ENCODE results near the gene GPC5.

Gene GPC5

GRCh38 chr13:92547266-92547665 lies 1148.8 kb downstream of the GPC5 start:
- TF ChIP-seq POLR2AphosphoS5 (IDR thresholded peaks at IDR 0.05; ENCODE audit: low read depth, low read length) (no peak), SIN3A (IDR thresholded peaks at IDR 0.05; ENCODE audit: borderline replicate concordance, insufficient read depth, low read length) (no peak), TAF1 (IDR thresholded peaks at IDR 0.05; ENCODE audit: borderline replicate concordance, insufficient read depth, low read length) (no peak), FOXP2 (optimal IDR thresholded peaks at IDR 0.05; ENCODE audit: borderline replicate concordance, extremely low read depth, extremely low read length, insufficient read depth) (no peak), REST (IDR thresholded peaks at IDR 0.05; ENCODE audit: insufficient read depth in 1 of 2, low read depth in 2 of 2, low read length in 2 of 2) (no peak)

- TF ChIP-seq TAF1 (IDR thresholded peaks at IDR 0.05; ENCODE audit: borderline replicate concordance, insufficient read depth, low read length) (no peak), POLR2AphosphoS5 (IDR thresholded peaks at IDR 0.05; ENCODE audit: low read depth, low read length) (no peak), FOXP2 (optimal IDR thresholded peaks at IDR 0.05; ENCODE audit: borderline replicate concordance, extremely low read depth, extremely low read length, insufficient read depth) (no peak), REST (IDR thresholded peaks at IDR 0.05; ENCODE audit: insufficient read depth in 1 of 2, low read depth in 2 of 2, low read length in 2 of 2) (no peak), SIN3A (IDR thresholded peaks at IDR 0.05; ENCODE audit: borderline replicate concordance, insufficient read depth, low read length) (no peak)
Observed at GRCh38 chr13:92549276-92549675, 1150.9 kb downstream of the GPC5 start.

- no peak for TF ChIP-seq FOXP2 (optimal IDR thresholded peaks at IDR 0.05; ENCODE audit: borderline replicate concordance, extremely low read depth, extremely low read length, insufficient read depth)
- TF ChIP-seq POLR2AphosphoS5 (IDR thresholded peaks at IDR 0.05; ENCODE audit: low read depth, low read length) = no peak
- no peak for TF ChIP-seq TAF1 (IDR thresholded peaks at IDR 0.05; ENCODE audit: borderline replicate concordance, insufficient read depth, low read length)
- no peak for TF ChIP-seq REST (IDR thresholded peaks at IDR 0.05; ENCODE audit: insufficient read depth in 1 of 2, low read depth in 2 of 2, low read length in 2 of 2)
- TF ChIP-seq SIN3A (IDR thresholded peaks at IDR 0.05; ENCODE audit: borderline replicate concordance, insufficient read depth, low read length) = no peak
Observed at GRCh38 chr13:92553470-92554114, 1155.2 kb downstream of the GPC5 start.

DNA sequence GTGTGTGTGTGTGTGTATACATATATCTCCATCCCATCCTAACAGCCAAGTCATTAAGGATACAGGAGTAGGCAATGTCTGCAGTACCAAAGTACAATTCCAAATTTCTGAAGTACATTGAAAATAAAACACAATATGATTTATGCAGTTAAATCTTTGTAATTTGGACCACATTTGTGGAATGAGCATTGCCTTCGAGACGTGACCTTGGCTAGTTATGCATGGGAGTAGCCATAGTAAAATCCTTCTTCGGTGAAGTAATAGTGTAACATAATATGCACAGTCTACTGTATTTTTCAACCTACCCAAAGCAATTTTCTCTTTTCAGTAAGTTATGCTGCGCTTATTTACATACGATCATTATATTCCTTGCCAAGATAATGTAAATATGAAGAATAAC lies 1162.5 kb downstream of the GPC5 start:
- TF ChIP-seq POLR2AphosphoS5 (IDR thresholded peaks at IDR 0.05; ENCODE audit: low read depth, low read length) = no peak
- no peak for TF ChIP-seq TAF1 (IDR thresholded peaks at IDR 0.05; ENCODE audit: borderline replicate concordance, insufficient read depth, low read length)
- TF ChIP-seq FOXP2 (optimal IDR thresholded peaks at IDR 0.05; ENCODE audit: borderline replicate concordance, extremely low read depth, extremely low read length, insufficient read depth) = no peak
- no peak for TF ChIP-seq SIN3A (IDR thresholded peaks at IDR 0.05; ENCODE audit: borderline replicate concordance, insufficient read depth, low read length)
- no peak for TF ChIP-seq REST (IDR thresholded peaks at IDR 0.05; ENCODE audit: insufficient read depth in 1 of 2, low read depth in 2 of 2, low read length in 2 of 2)

Measured in PFSK-1 (cell line).